C4-2B (cell line): ENCODE data around the gene UBR4.

Source experiments
- H3K27ac ChIP-seq: fragments of 450-650 bp; 2 replicates; pipeline ENCODE4 v1.5.1; 2017
- ZFX ChIP-seq: fragments of 450-650 bp; IDR thresholded peaks from 2 replicates; pipeline ENCODE4 v1.6.1; 2017
- TF ChIP-seq, protein P1 (sequence below): fragments of 450-650 bp; conservative IDR thresholded peaks from 2 replicates; pipeline ENCODE4 v1.5.1; 2017; ENCODE audit warnings: mild to moderate bottlenecking

UBR4 gene

DNA sequence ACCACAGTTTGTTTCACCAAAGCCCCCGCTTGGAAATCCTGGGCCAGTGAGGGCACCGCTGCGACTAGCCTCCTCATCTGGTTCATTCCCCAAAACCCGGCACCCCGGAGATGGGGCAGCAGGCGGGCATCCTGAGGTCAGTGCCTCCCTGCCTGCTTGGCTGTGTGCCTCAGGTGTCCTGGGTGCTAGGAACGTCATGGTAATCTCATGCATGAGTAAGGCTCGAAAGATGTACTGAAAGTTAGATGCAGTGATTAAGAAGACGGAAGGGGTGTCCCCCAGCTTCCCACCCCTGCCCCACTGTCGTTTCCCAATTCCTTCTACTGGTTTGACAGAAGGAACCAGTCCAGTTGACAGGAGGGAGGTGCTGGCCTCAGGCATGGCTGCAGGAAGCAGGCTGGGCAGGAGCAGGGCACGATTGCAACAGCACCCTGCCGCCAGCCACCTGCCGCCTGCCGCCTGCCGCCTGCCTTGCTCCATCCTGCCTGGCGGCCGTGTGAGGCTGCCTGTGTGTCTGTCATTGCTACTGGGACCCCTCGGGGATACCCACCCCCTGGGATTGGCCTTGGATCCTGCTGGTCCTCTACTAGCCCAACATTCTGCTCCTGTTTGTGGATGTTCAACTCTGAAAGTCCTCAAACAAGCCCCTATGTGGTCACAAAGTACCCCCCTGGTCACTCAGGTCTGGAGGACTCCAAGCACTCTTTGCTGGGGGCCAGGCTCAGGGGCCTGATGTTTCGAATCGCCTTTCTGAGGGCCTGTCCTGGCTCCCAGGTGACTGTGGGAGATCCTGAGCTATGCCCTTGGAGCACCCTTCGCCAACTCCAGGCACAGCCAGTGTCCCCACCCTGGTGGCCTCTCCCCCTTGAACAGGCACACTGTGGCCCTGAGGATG lies 180.6 kb downstream of the UBR4 start:
- no peak for TF ChIP-seq ZFX
- TF ChIP-seq, protein P1, sequence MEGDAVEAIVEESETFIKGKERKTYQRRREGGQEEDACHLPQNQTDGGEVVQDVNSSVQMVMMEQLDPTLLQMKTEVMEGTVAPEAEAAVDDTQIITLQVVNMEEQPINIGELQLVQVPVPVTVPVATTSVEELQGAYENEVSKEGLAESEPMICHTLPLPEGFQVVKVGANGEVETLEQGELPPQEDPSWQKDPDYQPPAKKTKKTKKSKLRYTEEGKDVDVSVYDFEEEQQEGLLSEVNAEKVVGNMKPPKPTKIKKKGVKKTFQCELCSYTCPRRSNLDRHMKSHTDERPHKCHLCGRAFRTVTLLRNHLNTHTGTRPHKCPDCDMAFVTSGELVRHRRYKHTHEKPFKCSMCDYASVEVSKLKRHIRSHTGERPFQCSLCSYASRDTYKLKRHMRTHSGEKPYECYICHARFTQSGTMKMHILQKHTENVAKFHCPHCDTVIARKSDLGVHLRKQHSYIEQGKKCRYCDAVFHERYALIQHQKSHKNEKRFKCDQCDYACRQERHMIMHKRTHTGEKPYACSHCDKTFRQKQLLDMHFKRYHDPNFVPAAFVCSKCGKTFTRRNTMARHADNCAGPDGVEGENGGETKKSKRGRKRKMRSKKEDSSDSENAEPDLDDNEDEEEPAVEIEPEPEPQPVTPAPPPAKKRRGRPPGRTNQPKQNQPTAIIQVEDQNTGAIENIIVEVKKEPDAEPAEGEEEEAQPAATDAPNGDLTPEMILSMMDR: no peak
- no peak overlapping the region for H3K27ac ChIP-seq

DNA sequence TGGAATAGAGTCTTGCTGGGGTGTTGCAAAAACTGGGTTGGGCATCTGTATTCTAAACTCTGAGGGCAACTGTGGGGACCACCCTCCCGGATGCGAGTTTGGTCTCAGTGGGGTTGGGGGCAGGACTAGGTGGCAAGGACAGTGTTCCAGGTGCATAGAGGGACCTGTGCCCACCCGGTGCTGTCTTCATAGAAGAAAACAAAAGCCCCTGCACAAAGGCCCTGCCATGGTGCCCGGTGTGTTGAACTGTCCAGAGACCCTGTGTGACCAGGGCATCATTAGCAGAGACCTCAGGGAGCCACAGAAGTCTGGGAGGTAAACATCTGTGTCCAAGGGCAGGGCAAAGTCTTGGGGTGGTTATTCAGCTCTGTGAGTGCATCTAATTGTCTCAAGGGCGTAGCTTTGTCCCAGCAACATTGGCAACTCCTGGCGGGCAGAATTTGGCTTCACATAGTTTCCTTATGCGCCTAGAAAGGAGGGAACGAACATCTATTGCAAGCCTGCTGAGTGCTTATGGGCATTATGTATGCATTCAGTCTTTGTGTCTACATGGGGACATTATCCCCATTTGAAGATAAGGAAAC lies 181.4 kb downstream of the UBR4 start:
- H3K27ac ChIP-seq: no peak overlapping the region
- no peak for TF ChIP-seq ZFX
- TF ChIP-seq, protein P1: no peak

DNA sequence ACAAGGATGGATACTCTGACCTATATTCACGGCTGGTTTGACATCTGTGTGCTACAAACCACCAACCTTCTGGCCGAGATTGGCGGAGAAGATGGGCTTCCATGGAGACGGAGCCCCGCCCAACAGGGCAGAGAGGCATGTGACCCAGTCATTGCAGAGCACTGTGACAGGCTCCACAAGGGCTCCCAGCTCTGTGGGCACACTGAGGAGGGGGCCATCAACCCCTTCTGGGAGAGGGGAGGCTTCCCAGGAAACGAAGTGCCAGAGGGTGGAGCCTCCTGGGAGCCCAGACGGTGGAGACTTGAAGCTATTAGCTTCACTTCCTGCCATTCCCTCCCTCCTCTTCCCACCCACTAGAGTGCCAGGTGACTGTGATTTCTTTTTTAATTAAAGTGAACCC lies 182.0 kb downstream of the UBR4 start:
- no peak overlapping the region for H3K27ac ChIP-seq
- TF ChIP-seq ZFX: no peak
- TF ChIP-seq, protein P1: no peak
